Liver (tissue), 9 donors: Measurements from ENCODE around the gene MEF2D. TPM values are rescaled to one million over a fixed set of nuclear protein-coding genes. Genes with fewer than 3 reads are reported as not detected.

Source experiments
- DNase-seq: peaks from one replicate; pipeline ENCODE4 v3.0.0-alpha.2; 2017; ENCODE audit warnings: low spot score
- H3K27ac ChIP-seq, 2 donors: one replicate each; pipeline ENCODE4 v1.7.0; 2013; ENCODE audit warnings: inconsistent platforms in 2 of 2, low read length in 2 of 2, control low read depth in 1 of 2, low read depth in 1 of 2, mild to moderate bottlenecking in 1 of 2
- H3K27me3 ChIP-seq, 4 donors: one replicate each; pipeline versions ENCODE4 v1.6.1 to v1.7.0; 2013; ENCODE audit warnings: low read length in 3 of 4, inconsistent platforms in 1 of 4, mild to moderate bottlenecking in 1 of 4, moderate library complexity in 1 of 4; ENCODE audit not compliant: control insufficient read depth in 4 of 4, insufficient read depth in 4 of 4
- H3K36me3 ChIP-seq, 4 donors: one replicate each; pipeline versions ENCODE4 v1.6.1 to v1.7.0; 2013; ENCODE audit warnings: low read length in 3 of 4, mild to moderate bottlenecking in 3 of 4, low read depth in 1 of 4, moderate library complexity in 1 of 4; ENCODE audit not compliant: control insufficient read depth in 4 of 4, insufficient read depth in 3 of 4
- H3K4me1 ChIP-seq, 4 donors: one replicate each; pipeline versions ENCODE4 v1.6.1 to v1.7.0; 2013; ENCODE audit warnings: low read length in 3 of 4, mild to moderate bottlenecking in 3 of 4, moderate library complexity in 1 of 4; ENCODE audit not compliant: control insufficient read depth in 4 of 4, insufficient read depth in 4 of 4
- H3K4me3 ChIP-seq, 3 donors: one replicate each; pipeline versions ENCODE4 v1.6.1 to v1.7.0; 2013; ENCODE audit warnings: low read length in 3 of 3, control low read depth in 1 of 3, low read depth in 1 of 3, mild to moderate bottlenecking in 1 of 3
- H3K9ac ChIP-seq, 2 donors: one replicate each; pipeline ENCODE4 v1.7.0; 2013; ENCODE audit warnings: low read length in 2 of 2, mild to moderate bottlenecking in 2 of 2, moderate library complexity in 2 of 2, control low read depth in 1 of 2, low read depth in 1 of 2
- H3K9me3 ChIP-seq, 4 donors: one replicate each; pipeline versions ENCODE4 v1.6.1 to v1.7.0; 2013; ENCODE audit warnings: low read length in 3 of 4; ENCODE audit not compliant: control insufficient read depth in 4 of 4
- CTCF ChIP-seq: fragments of 150-350 bp; IDR thresholded peaks from 2 replicates; pipeline ENCODE4 v1.5.1; 2017; ENCODE audit warnings: improper control_type of control experiment, low read depth, low read length; ENCODE audit not compliant: missing input control
- EGR1 ChIP-seq, 2 donors: IDR thresholded peaks; 2 replicates each; pipeline ENCODE4 v1.6.1; 2016 to 2018; ENCODE audit warnings: antibody characterized with exemption in 2 of 2, low read depth in 2 of 2
- FOXA1 ChIP-seq: IDR thresholded peaks from 2 replicates; pipeline ENCODE4 v1.6.1; 2016; ENCODE audit warnings: antibody characterized with exemption
- FOXA2 ChIP-seq: IDR thresholded peaks from 2 replicates; pipeline ENCODE4 v1.6.1; 2016; ENCODE audit warnings: antibody characterized with exemption
- GABPA ChIP-seq, 2 donors: IDR thresholded peaks in 1 of 2; conservative IDR thresholded peaks in 1 of 2; 2 replicates each; pipeline ENCODE4 v1.6.1; 2016; ENCODE audit warnings: antibody characterized with exemption in 2 of 2, mild to moderate bottlenecking in 1 of 2, moderate library complexity in 1 of 2
- HNF4A ChIP-seq, 2 donors: conservative IDR thresholded peaks; 2 replicates each; pipeline ENCODE4 v1.6.1; 2016; ENCODE audit warnings: antibody characterized with exemption in 2 of 2, mild to moderate bottlenecking in 2 of 2
- HNF4G ChIP-seq: IDR thresholded peaks from 2 replicates; pipeline ENCODE4 v1.6.1; 2016; ENCODE audit warnings: antibody characterized with exemption
- JUND ChIP-seq, 2 donors: IDR thresholded peaks; 2 replicates each; pipeline ENCODE4 v1.6.1; 2016; ENCODE audit warnings: antibody characterized with exemption in 2 of 2
- NR2F2 ChIP-seq: IDR thresholded peaks from 2 replicates; pipeline ENCODE4 v1.6.1; 2016; ENCODE audit warnings: antibody characterized with exemption
- RAD21 ChIP-seq, 2 donors: IDR thresholded peaks; 2 replicates each; pipeline ENCODE4 v1.6.1; 2016; ENCODE audit warnings: antibody characterized with exemption in 2 of 2, mild to moderate bottlenecking in 2 of 2
- RXRA ChIP-seq, 2 donors: IDR thresholded peaks; 2 replicates each; pipeline ENCODE4 v1.6.1; 2017 to 2018; ENCODE audit warnings: antibody characterized with exemption in 2 of 2, mild to moderate bottlenecking in 1 of 2
- SP1 ChIP-seq: IDR thresholded peaks from 2 replicates; pipeline ENCODE4 v1.6.1; 2018; ENCODE audit warnings: antibody characterized with exemption, mild to moderate bottlenecking
- TAF1 ChIP-seq: conservative IDR thresholded peaks from 2 replicates; pipeline ENCODE4 v1.6.1; 2016; ENCODE audit warnings: antibody characterized with exemption, mild to moderate bottlenecking
- YY1 ChIP-seq: IDR thresholded peaks from 2 replicates; pipeline ENCODE4 v1.6.1; 2016; ENCODE audit warnings: antibody characterized with exemption, mild to moderate bottlenecking
- ZBTB33 ChIP-seq: IDR thresholded peaks from 2 replicates; pipeline ENCODE4 v1.6.1; 2016; ENCODE audit warnings: antibody characterized with exemption
- WGBS: extraction: QIAGEN DNeasy Blood & Tissue Kit; methylation state at CpG from one replicate; pipeline ENCODE4 v1.1.7; 2013; 5-methylcytosine and 5-hydroxymethylcytosine counted together
- polyA plus RNA-seq, 2 donors: library from polyadenylated mRNA; stranded (reverse) in 1 of 2; unstranded in 1 of 2; fragments of 200-250 nt in 1 of 2; fragments of >200 nt in 1 of 2; fragmentation: Nextera tagmentation in 1 of 2; extraction: Ambion mirVana in 1 of 2; gene quantifications; one replicate each; pipeline versions ENCODE4 v1.2.1 to v1.2.3, GENCODE V29; 2013 to 2015
- total RNA-seq, 2 donors: library from RNA; depleted of rRNA; stranded (reverse); fragments of >200 nt; gene quantifications; one replicate each; pipeline ENCODE4 v1.2.3, GENCODE V29; 2014
- TF ChIP-seq, protein P1 (sequence below): IDR thresholded peaks from 2 replicates; pipeline ENCODE4 v1.6.1; 2016; ENCODE audit warnings: antibody characterized with exemption, mild to moderate bottlenecking
- TF ChIP-seq, protein P2 (sequence below): IDR thresholded peaks from 2 replicates; pipeline ENCODE4 v1.6.1; 2016; ENCODE audit warnings: antibody characterized with exemption
- TF ChIP-seq, protein P3 (sequence below): IDR thresholded peaks from 2 replicates; pipeline ENCODE4 v1.6.1; 2016; ENCODE audit warnings: antibody characterized with exemption
- donor health status: healthy.
- donor health status: healthy.
- donor health status: healthy.
- donor health status: healthy.
- donor health status: healthy.

Gene MEF2D
- total and polyA plus RNA-seq, 4 donors: 3.4 to 7.6 (median 5.5) TPM

DNA sequence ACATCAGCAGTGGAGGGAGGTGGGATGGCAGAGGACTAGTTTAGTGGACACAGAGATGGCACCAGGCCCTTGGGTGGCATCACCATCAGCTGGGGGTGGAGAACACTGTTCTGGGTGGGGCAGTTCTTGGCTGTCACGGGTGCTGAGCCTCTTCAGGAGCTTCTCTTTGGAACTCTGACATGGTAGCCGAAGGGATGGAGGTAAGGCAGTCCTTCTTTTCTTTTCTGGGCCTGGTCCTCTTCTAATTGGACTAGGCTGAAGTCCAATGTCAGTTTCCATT lies 8.3 kb upstream of the MEF2D start:
- Histone ChIP-seq H3K4me1 (peaks cover 4 to 18% (median 9%) of the 10 kb centered on the region in 4 donors), H3K4me3 (no peak overlapping the region), H3K27me3 (no peaks in the 10 kb centered on the region), H3K27ac (peak overlapping the region; percentile 19 to 44), H3K9ac (no peak overlapping the region), H3K9me3 (no peaks in the 10 kb centered on the region), H3K36me3 (no peaks in the 10 kb centered on the region)
- 85% methylated on average over 2 of the region's 2 CpGs for WGBS
- TF ChIP-seq FOXA1 (no peak), EGR1 (IDR thresholded peaks at IDR 0.05; ENCODE audit: low read depth in 2 of 2) (no peak), SP1 (no peak), NR2F2 (no peak), ZBTB33 (no peak), RXRA (IDR thresholded peaks at IDR 0.05) (no peak), HNF4A (conservative IDR thresholded peaks at IDR 0.05) (no peak), GABPA (IDR thresholded peaks at IDR 0.05 in 1 of 2, conservative IDR thresholded peaks at IDR 0.05 in 1 of 2) (no peak), FOXA2 (no peak), TAF1 (no peak), HNF4G (no peak), JUND (IDR thresholded peaks at IDR 0.05) (no peak), YY1 (no peak), RAD21 (IDR thresholded peaks at IDR 0.05) (no peak), CTCF (no peak)
- TF ChIP-seq, protein P1, sequence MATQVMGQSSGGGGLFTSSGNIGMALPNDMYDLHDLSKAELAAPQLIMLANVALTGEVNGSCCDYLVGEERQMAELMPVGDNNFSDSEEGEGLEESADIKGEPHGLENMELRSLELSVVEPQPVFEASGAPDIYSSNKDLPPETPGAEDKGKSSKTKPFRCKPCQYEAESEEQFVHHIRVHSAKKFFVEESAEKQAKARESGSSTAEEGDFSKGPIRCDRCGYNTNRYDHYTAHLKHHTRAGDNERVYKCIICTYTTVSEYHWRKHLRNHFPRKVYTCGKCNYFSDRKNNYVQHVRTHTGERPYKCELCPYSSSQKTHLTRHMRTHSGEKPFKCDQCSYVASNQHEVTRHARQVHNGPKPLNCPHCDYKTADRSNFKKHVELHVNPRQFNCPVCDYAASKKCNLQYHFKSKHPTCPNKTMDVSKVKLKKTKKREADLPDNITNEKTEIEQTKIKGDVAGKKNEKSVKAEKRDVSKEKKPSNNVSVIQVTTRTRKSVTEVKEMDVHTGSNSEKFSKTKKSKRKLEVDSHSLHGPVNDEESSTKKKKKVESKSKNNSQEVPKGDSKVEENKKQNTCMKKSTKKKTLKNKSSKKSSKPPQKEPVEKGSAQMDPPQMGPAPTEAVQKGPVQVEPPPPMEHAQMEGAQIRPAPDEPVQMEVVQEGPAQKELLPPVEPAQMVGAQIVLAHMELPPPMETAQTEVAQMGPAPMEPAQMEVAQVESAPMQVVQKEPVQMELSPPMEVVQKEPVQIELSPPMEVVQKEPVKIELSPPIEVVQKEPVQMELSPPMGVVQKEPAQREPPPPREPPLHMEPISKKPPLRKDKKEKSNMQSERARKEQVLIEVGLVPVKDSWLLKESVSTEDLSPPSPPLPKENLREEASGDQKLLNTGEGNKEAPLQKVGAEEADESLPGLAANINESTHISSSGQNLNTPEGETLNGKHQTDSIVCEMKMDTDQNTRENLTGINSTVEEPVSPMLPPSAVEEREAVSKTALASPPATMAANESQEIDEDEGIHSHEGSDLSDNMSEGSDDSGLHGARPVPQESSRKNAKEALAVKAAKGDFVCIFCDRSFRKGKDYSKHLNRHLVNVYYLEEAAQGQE: no peak
- TF ChIP-seq, protein P2, sequence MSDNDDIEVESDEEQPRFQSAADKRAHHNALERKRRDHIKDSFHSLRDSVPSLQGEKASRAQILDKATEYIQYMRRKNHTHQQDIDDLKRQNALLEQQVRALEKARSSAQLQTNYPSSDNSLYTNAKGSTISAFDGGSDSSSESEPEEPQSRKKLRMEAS: no peak
- TF ChIP-seq, protein P3, sequence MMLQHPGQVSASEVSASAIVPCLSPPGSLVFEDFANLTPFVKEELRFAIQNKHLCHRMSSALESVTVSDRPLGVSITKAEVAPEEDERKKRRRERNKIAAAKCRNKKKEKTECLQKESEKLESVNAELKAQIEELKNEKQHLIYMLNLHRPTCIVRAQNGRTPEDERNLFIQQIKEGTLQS: no peak
- no peak for DNase-seq
